ENCODE measurements around the gene PTPRE.

DNA sequence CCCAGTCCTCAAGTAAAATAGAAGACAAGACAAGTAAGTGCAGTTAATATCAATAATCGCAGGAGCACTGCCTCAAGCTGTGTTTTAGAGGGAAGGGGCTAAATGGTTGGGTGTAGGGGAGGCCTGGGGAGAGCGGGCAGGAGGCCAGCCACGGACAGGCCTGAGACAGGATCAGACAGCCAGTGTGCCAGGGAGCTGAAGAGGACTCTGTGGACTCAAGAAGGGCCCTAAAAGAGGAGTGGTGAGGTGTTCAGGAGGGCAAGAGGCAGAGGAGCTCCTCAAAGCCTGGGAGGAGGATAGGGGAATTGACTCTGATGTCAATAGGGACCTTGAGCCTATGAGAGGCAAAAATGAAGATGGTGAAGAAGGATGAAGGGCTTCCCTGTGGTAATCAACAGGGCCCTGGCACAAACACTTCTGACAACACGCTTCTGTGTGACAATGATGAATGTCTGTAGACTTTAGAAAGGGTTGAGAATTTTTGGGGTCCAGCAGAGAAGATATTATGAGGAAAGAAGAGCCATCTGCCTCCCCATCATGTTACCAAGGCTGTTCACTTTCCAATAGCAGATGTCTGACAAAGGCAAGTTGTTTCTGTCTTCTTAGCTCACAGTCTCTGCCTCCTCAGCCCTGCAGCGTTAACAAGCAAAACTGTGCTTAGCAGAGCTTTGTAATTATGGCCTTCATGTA lies 2.4 kb upstream of the PTPRE start:
- TF ChIP-seq POLR2AphosphoS5 (IDR thresholded peaks at IDR 0.05; ENCODE audit: low read depth, low read length) (no peak), TAF1 (IDR thresholded peaks at IDR 0.05; ENCODE audit: borderline replicate concordance, insufficient read depth, low read length) (no peak), SIN3A (IDR thresholded peaks at IDR 0.05; ENCODE audit: borderline replicate concordance, insufficient read depth, low read length) (no peak)
- TF ChIP-seq, protein P1, sequence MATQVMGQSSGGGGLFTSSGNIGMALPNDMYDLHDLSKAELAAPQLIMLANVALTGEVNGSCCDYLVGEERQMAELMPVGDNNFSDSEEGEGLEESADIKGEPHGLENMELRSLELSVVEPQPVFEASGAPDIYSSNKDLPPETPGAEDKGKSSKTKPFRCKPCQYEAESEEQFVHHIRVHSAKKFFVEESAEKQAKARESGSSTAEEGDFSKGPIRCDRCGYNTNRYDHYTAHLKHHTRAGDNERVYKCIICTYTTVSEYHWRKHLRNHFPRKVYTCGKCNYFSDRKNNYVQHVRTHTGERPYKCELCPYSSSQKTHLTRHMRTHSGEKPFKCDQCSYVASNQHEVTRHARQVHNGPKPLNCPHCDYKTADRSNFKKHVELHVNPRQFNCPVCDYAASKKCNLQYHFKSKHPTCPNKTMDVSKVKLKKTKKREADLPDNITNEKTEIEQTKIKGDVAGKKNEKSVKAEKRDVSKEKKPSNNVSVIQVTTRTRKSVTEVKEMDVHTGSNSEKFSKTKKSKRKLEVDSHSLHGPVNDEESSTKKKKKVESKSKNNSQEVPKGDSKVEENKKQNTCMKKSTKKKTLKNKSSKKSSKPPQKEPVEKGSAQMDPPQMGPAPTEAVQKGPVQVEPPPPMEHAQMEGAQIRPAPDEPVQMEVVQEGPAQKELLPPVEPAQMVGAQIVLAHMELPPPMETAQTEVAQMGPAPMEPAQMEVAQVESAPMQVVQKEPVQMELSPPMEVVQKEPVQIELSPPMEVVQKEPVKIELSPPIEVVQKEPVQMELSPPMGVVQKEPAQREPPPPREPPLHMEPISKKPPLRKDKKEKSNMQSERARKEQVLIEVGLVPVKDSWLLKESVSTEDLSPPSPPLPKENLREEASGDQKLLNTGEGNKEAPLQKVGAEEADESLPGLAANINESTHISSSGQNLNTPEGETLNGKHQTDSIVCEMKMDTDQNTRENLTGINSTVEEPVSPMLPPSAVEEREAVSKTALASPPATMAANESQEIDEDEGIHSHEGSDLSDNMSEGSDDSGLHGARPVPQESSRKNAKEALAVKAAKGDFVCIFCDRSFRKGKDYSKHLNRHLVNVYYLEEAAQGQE (IDR thresholded peaks at IDR 0.05; ENCODE audit: insufficient read depth in 1 of 2, low read depth in 2 of 2, low read length in 2 of 2), result no peak

Data from PFSK-1 (cell line).